Gastrocnemius medialis (tissue), 4 donors: Measurements from ENCODE around the gene EIPR1.

Experiments
- CTCF ChIP-seq, 5 experiments: fragments of 450-650 bp in 3 of 5; fragments of 200-600 bp in 2 of 5; sonication (generic) in 2 of 5; IDR thresholded peaks in 4 of 5; conservative IDR thresholded peaks in 1 of 5; 1 replicate in 4 of 5; 2 replicates in 1 of 5; pipeline ENCODE4 v1.5.1; 2016 to 2019; ENCODE audit warnings: antibody characterized with exemption in 5 of 5, mild to moderate bottlenecking in 3 of 5, moderate library complexity in 3 of 5
- POLR2A ChIP-seq, 2 donors: fragments of 450-650 bp; IDR thresholded peaks; one replicate each; pipeline ENCODE4 v1.6.1; 2017; ENCODE audit warnings: antibody characterized with exemption in 2 of 2, mild to moderate bottlenecking in 2 of 2, moderate library complexity in 2 of 2

GRCh38 chr2:3238951-3239841 lies 138.4 kb downstream of the EIPR1 start:
- TF ChIP-seq CTCF (IDR thresholded peaks at IDR 0.05 in 4 of 5, conservative IDR thresholded peaks at IDR 0.05 in 1 of 5) (no peak), POLR2A (IDR thresholded peaks at IDR 0.05) (no peak)
